Epithelial cell of umbilical artery (primary cell): Measurements from ENCODE around the gene PGAP2. TPM values are rescaled to one million over a fixed set of nuclear protein-coding genes. Genes with fewer than 3 reads are reported as not detected.

Experiments
- total RNA-seq: library from RNA; depleted of rRNA; stranded (reverse); fragments of >200 nt; gene quantifications from 2 replicates; pipeline ENCODE4 v1.2.3, GENCODE V29; 2014

Gene PGAP2
- 6.5 and 11.4 TPM in 2 replicates for total RNA-seq

DNA sequence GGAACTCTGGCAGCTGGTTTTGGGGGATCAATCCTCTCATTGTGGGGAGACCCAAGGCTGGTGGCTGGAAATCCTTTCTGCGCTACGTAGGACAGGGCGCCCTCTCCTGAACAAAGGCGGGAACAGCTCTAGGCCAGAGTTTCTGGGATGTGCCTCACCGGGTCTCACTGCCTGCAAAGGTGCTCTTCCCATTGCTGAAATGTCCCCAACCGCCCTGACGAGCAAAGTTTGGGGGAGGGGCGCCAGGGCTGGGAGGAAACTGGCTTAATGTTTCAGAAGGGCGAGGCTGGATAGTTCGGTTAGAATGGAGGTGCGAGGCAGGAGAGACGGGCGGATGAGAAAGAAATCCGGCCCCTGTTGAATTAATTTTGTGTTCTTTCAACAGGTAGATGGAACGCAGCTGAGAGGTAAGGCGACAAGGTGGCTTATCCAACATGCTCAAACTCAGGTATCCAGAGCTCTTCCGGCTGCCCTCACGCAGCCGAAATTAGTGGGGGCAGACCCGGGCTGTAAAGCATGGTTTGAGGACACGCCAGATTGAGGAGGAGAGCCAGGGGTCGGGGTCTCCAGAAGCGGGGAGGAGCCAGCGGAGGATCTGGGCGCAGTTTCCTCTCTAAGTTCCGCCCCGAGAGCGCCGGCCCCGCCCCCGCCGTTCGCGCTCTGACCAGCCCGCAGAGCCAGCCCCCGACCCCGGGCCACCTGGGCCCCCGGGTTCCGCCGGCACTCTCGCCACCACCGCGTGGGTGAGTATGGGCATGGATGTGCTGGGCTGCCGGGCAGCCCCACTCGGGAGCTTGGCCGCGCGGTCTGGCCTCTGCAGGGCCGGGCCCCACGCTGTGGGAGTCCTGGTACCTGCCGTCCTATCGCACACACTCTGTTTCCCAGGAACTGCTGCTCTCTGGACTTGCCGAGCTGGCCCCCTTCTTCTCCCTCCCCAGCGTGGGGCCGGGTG is at the start of gene PGAP2:
Gene PGAP2 (plus strand): TSS at position 652 of the 952 bp plus-strand sequence. CDS start 2,700 bp downstream, outside the sequence.

DNA sequence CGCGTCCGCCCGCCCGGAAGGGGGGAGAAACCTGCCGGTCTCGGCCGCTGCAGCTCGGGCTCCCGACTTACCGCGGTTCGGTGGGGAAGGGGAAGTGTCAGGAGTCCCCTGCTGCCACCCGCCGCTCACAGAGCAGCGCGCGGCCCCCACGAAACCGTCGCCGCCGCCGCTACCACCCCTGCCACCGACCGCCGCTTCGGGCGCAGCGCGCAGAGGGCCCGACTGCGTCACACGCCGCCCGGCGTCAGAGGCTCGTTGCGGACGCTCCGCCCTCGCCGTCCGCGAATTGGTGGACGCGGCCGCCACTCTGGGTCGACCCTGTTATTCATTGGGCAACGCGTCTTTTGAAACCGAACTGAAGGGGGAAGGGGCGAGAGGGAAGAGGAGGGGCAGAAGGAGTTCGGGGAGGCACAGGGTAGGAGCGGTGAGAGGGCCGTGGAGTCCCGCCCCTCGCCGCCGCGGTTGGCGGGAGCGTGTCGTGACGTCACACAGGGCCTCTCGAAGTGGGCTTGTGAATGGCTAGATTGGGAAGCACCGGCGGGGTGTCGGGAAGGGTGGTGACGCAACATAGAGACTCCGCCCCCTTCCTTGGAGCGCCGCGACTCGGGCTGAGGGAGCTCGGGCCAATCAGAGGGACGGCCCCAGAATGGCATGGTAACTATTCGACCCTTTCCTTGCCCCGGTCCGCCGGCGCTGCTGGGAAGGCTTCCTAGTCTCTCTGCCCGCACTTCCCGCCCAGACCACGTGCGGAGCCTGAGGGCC is 10.8 kb upstream of the PGAP2 start, which contains the start of gene NUP98:
Gene NUP98 (minus strand): TSS at position 226 of the 762 bp plus-strand sequence. CDS start 15,437 bp downstream, outside the sequence.

DNA sequence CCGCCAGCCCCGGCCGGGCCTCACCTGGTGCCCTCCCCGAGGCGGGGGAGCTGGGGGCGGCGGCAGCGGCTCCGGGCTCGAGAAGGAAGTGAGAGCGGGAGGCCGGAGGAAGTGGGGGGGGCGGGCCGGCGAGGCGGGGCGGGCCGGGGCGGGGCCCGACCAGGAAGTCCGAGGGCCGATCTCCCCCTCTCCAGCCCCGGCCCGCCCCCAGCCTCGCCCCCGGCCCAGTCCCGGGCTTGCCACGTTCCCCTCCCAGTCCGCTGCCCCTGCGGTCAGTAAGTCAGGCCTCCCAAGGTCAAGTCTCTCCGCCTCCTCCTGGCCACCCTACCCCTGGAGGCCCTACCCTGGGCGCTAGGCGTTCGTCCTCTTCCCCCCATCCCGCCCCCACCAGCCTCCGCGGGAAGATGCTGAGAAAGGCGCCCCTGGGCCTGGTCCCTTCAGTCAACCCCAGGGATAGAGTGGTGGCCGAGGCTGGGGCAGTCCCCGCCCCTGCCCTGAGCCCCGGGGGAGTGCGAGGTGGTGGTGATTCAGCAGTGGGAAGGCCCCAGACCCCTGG is 32.6 kb downstream of the PGAP2 start, which contains the start of gene RHOG:
Gene RHOG (minus strand): TSS at position 90 of the 556 bp plus-strand sequence. CDS start 12,821 bp downstream, outside the sequence.

GRCh38 chr11:3854977-3855807 is 46.8 kb downstream of the PGAP2 start, which contains the start of gene STIM1:
TSS of gene STIM1 (plus strand) at chr11:3855664. CDS start at chr11:3856271, 607 bp downstream.

Other genes starting within 250 kb of the PGAP2 start
- gene ART5, start 166.6 kb upstream of the PGAP2 start, total RNA-seq: not detected in 2 replicates
- not detected in 2 replicates for gene ART1, start 163.4 kb upstream of the PGAP2 start, total RNA-seq
- gene CHRNA10, start 137.2 kb upstream of the PGAP2 start, total RNA-seq: 0.46 TPM in 1 of 2 replicates, not detected in the other
- gene NUP98, start 11.0 kb upstream of the PGAP2 start, total RNA-seq: 86.4 and 91.9 TPM in 2 replicates
- 7.6 and 8.4 TPM in 2 replicates for gene RHOG, start 32.4 kb downstream of the PGAP2 start, total RNA-seq
- gene STIM1, start 47.1 kb downstream of the PGAP2 start, total RNA-seq: 20.5 and 29.9 TPM in 2 replicates